Thoracic aorta (tissue), 2 donors: Measurements from ENCODE around the gene PKD2L2. TPM values are rescaled to one million over a fixed set of nuclear protein-coding genes. Genes with fewer than 3 reads are reported as not detected.
"Not testable (repeated sequence)": the region's sequence is repeated elsewhere in the genome, so short reads cannot be mapped to it uniquely, and the experiment has no call there.

ENCODE experiments used
- ATAC-seq: fragments of 150-250 bp; one replicate; pipeline ENCODE4 v1.8.0; 2017; ENCODE audit warnings: low read depth; ENCODE audit not compliant: insufficient number of reproducible peaks, low FRiP score
- DNase-seq: peaks from one replicate; pipeline ENCODE4 v3.0.0-alpha.2; 2020; ENCODE audit warnings: low spot score
- H3K27ac ChIP-seq, 2 donors: fragments of 200-600 bp; sonication (generic); 1 replicate in 1 of 2; 2 replicates in 1 of 2; pipeline ENCODE4 v1.5.1; 2016; ENCODE audit warnings: mild to moderate bottlenecking in 2 of 2, moderate library complexity in 2 of 2
- H3K27me3 ChIP-seq: fragments of 200-600 bp; sonication (generic); replicated peaks from 2 replicates; pipeline ENCODE4 v1.6.0; 2016; ENCODE audit warnings: mild to moderate bottlenecking; ENCODE audit not compliant: insufficient read depth
- H3K36me3 ChIP-seq: fragments of 200-600 bp; sonication (generic); one replicate; pipeline ENCODE4 v1.5.1; 2016
- H3K4me1 ChIP-seq, 2 donors: fragments of 200-600 bp; sonication (generic); 1 replicate in 1 of 2; 2 replicates in 1 of 2; pipeline versions ENCODE4 v1.5.1 to v1.6.0; 2016; ENCODE audit warnings: low read depth in 2 of 2, mild to moderate bottlenecking in 1 of 2; ENCODE audit not compliant: control insufficient read depth in 1 of 2
- H3K4me3 ChIP-seq: fragments of 200-600 bp; sonication (generic); 2 replicates; pipeline ENCODE4 v1.5.1; 2016; ENCODE audit warnings: mild to moderate bottlenecking
- H3K9me3 ChIP-seq: fragments of 200-600 bp; sonication (generic); 2 replicates; pipeline ENCODE4 v1.5.1; 2016
- total RNA-seq, 2 donors: library from RNA; depleted of rRNA; stranded (reverse); fragments of >200 nt; gene quantifications; one replicate each; pipeline versions ENCODE4 v1.1.0 to v1.2.3, GENCODE V29; 2016
- TF ChIP-seq, protein P1 (sequence below): fragments of 200-600 bp; sonication (generic); IDR thresholded peaks from one replicate; pipeline ENCODE4 v1.5.1; 2019; ENCODE audit warnings: antibody characterized with exemption

The PKD2L2 gene
- total RNA-seq, 2 donors from 2014 or later: not detected

DNA sequence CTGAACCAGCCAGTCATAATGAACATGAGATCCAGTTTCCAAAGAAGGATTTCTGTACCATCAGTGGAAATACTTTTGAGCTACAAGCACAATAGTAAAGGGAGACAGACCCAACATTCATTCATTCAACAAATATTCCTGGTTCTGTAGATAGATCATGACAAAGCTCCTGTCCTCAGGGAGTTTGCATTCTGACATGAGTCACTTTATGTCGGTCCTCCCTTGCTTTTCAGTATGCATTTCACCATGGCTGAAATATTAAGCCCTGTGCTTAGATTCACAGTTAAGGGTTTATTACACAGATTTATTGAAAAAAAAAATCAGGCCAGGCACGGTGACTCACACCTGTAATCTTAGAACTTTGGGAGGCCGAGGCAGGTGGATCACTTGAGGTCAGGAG, 27.0 kb upstream of the PKD2L2 start:
- Histone ChIP-seq H3K4me3 (no peak overlapping the region), H3K27ac (no peak overlapping the region), H3K4me1 (peaks cover 9 to 15% of the 10 kb centered on the region in 2 donors), H3K9me3 (no peaks in the 10 kb centered on the region), H3K36me3 (no peaks in the 10 kb centered on the region), H3K27me3 (no peaks in the 10 kb centered on the region)
- ATAC-seq (no peak), DNase-seq (no peak)
- TF ChIP-seq, protein P1, sequence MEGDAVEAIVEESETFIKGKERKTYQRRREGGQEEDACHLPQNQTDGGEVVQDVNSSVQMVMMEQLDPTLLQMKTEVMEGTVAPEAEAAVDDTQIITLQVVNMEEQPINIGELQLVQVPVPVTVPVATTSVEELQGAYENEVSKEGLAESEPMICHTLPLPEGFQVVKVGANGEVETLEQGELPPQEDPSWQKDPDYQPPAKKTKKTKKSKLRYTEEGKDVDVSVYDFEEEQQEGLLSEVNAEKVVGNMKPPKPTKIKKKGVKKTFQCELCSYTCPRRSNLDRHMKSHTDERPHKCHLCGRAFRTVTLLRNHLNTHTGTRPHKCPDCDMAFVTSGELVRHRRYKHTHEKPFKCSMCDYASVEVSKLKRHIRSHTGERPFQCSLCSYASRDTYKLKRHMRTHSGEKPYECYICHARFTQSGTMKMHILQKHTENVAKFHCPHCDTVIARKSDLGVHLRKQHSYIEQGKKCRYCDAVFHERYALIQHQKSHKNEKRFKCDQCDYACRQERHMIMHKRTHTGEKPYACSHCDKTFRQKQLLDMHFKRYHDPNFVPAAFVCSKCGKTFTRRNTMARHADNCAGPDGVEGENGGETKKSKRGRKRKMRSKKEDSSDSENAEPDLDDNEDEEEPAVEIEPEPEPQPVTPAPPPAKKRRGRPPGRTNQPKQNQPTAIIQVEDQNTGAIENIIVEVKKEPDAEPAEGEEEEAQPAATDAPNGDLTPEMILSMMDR: no peak

DNA sequence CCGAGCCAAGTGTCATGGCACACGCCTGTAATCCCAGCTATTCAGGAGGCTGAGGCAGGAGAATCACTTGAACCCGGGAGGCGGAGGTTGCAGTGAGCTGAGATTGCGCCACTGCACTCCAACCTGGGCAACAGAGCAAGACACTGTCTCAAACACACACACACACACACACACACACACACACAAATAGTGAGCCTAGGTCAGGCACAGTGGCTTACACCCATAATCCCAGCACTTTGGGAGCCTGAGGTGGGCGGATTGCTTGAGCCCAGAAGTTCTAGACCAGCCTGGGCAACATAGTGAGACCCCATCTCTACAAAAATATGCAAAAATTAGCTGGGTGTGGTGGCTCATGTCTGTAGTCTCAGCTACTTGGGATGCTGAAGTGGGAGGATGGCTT, 25.6 kb upstream of the PKD2L2 start:
- not testable (repeated sequence) for H3K9me3 ChIP-seq, H3K36me3 ChIP-seq, H3K27ac ChIP-seq, H3K27me3 ChIP-seq, ATAC-seq, DNase-seq, H3K4me1 ChIP-seq, H3K4me3 ChIP-seq

DNA sequence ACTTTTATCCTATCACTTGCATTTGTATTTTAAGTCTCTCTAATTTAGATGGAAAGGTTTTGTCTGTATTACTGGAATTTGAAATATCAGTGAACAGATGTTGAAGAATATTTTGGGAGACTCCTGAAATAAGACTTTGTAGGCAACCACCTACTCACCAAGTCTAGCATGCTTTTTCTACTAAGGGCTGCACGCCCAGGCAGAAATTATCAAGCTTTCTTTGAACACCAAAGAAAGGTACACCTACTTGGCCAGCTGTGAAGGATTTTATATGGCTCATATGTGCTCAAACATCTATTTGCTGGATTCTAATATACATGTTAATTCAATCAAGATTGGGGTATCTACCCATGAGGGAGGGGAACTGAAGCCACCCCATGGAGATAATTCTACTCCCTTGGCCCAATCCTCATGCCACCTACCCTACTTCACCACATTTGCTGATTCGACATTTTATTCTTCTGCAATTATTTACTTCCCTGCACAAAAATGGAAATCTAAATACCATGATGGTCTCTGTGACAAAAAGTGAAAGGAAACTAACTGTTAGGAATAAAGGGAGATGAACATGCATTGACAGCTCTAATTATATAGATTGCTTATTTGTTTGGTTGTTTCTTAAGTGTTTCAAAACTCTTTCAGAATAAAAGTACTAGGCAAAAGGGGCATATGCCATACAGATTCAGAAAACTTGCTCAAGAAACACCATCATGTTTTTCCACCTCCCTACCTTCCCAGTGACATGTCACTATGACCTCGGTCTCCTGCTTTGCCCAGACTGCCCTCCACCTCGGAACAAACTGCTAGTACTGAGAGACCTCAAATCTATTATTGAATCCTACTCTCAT, 22.5 kb upstream of the PKD2L2 start:
- H3K4me3 ChIP-seq: no peak overlapping the region
- no peaks in the 10 kb centered on the region for H3K27me3 ChIP-seq
- TF ChIP-seq, protein P1: no peak
- H3K27ac ChIP-seq: no peak overlapping the region
- DNase-seq: no peak
- H3K4me1 ChIP-seq: no peaks in the 10 kb centered on the region
- H3K36me3 ChIP-seq: no peaks in the 10 kb centered on the region
- H3K9me3 ChIP-seq: no peaks in the 10 kb centered on the region
- ATAC-seq: no peak

DNA sequence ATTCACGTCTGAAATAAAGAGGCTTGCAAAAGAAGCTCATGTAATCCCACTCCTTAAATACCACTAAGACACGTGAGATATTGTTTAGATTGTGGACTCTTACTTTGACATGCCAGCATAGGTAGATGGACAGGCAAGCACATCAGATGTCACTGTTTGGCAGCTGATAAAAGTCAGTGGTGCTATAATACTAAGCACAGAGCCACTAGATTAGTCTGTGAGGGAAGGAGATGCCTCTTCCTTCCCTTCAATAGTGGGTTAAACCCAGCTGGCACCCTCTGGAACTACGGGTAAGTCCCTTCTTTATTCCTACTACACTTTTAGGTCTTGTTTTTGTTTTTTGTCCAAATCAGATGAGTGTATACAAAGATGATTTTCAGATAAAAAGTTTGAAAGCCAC, 21.6 kb upstream of the PKD2L2 start, which contains the start of gene MYOT:
Gene MYOT, plus strand, starts transcription at position 197 of the 400 bp plus-strand sequence. CDS start 2,792 bp downstream, outside the sequence.
- no peak for DNase-seq
- H3K27me3 ChIP-seq: no peaks in the 10 kb centered on the region
- TF ChIP-seq, protein P1: no peak
- no peaks in the 10 kb centered on the region for H3K36me3 ChIP-seq
- H3K4me3 ChIP-seq: no peak within 1 kb of the TSS
- H3K9me3 ChIP-seq: no peaks in the 10 kb centered on the region
- ATAC-seq: no peak
- no peaks in the 10 kb centered on the region for H3K4me1 ChIP-seq
- no peak within 1 kb of the TSS for H3K27ac ChIP-seq

DNA sequence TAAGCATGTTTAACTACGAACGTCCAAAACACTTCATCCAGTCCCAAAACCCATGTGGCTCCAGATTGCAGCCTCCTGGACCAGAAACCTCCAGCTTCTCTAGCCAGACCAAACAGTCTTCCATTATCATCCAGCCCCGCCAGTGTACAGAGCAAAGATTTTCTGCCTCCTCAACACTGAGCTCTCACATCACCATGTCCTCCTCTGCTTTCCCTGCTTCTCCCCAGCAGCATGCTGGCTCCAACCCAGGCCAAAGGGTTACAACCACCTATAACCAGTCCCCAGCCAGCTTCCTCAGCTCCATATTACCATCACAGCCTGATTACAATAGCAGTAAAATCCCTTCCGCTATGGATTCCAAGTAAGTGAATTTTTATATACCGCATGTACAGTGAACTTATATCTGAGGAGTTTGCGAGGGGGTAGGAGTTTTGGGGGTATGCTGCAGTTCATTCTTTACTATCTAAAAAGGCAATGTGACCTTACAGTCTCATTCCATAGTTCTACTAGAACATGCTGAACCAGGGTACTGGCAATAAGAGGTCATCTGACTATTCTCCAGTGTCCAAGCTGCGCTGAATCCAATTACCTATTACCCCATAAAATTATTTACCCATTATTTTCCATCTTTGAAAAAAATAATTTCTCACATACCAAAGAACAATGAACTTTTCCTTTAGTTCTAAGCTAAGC, 18.5 kb upstream of the PKD2L2 start:
- Histone ChIP-seq H3K4me1 (no peaks in the 10 kb centered on the region), H3K27me3 (no peaks in the 10 kb centered on the region), H3K9me3 (no peaks in the 10 kb centered on the region), H3K4me3 (no peak overlapping the region), H3K36me3 (no peaks in the 10 kb centered on the region), H3K27ac (no peak overlapping the region)
- ATAC-seq: no peak
- DNase-seq: no peak
- TF ChIP-seq, protein P1: no peak
